ENCODE data around the gene ATXN2.

The ATXN2 gene

DNA sequence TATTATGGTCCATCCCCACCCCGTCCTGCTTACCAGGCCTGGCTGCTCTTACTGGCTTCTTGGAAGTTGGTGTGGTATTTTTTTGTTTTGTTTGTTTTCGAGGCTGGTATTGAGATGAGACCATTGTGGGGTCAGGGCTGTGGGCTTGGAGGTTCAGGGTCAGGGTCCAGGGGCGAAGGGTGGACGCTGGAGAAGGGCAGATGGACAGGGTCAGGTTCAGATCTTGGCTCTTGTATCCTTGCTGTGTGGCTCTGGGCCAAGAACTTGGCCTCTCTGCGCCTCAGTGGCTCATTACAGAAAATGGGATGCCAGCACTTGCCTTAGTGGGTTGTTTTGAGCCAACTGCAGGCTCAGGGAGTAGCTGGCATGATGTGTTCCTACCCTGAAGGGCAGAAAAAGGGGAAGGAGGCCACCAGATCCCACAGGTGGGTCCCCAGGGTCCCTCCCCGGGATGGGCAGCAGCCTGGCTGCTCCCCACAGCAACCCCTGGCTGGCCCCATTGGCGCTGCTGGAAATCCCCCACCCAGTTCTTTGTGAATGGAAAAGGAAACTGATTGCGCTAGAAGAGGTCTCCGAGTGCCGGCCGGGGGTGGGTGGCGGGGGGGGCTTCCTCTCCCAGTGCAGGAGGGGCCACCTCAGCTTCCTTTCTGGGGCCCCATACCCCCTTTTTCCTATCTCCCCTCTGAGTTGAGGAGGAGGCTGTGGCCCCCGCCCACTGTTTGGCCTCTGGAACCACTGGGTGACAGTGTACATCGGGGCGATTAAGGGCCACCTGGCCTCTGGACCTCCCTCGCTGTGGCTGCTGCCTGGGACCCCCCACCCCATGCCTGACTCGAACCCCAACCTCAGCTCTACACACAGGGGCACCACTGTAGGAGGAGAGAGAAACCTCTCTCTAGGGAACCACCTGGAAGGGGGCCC lies 168.4 kb downstream of the ATXN2 start:
- no peak for DNase-seq (ENCODE audit: low read depth)
- TF ChIP-seq, protein P1, sequence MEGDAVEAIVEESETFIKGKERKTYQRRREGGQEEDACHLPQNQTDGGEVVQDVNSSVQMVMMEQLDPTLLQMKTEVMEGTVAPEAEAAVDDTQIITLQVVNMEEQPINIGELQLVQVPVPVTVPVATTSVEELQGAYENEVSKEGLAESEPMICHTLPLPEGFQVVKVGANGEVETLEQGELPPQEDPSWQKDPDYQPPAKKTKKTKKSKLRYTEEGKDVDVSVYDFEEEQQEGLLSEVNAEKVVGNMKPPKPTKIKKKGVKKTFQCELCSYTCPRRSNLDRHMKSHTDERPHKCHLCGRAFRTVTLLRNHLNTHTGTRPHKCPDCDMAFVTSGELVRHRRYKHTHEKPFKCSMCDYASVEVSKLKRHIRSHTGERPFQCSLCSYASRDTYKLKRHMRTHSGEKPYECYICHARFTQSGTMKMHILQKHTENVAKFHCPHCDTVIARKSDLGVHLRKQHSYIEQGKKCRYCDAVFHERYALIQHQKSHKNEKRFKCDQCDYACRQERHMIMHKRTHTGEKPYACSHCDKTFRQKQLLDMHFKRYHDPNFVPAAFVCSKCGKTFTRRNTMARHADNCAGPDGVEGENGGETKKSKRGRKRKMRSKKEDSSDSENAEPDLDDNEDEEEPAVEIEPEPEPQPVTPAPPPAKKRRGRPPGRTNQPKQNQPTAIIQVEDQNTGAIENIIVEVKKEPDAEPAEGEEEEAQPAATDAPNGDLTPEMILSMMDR (conservative IDR thresholded peaks at IDR 0.05; ENCODE audit: low read length) = no peak
- H3K4me3 ChIP-seq (ENCODE audit: low read length) = no peak overlapping the region

DNA sequence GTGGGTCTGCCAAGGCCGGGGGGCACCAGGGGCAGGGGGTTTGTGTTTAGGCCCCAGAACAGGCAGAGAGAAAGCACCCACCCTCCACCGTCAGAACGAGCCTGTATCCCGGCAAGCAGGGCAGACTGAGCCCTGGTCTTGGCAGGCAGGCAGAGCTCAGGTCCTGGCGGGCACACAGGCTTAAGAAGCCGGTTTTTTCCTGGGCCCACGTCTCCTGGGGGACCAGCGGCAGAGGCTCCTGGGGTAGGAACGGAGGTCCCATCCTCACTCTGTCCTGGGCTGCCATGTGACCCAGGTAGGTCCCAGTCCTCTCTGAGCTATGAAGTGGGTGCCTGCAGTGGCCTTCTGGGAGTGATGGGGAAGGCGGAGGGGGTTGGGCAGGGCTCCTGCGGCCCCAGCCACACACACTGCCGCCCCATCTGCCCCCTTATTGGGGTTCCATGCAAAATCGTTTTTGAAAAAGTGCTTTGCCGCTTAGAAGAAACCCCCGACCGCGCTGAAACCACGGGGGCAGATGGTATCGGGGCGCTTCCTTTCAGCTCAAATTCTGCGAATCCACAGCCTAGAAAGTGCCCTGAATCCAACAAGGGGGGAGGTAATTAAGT lies 169.2 kb downstream of the ATXN2 start:
- TF ChIP-seq, protein P1 (conservative IDR thresholded peaks at IDR 0.05; ENCODE audit: low read length) = no peak
- H3K4me3 ChIP-seq (ENCODE audit: low read length) = no peak overlapping the region
- no peak for DNase-seq (ENCODE audit: low read depth)

GRCh38 chr12:111428728-111429175 lies 170.4 kb downstream of the ATXN2 start:
- DNase-seq (ENCODE audit: low read depth) = no peak
- no peak overlapping the region for H3K4me3 ChIP-seq (ENCODE audit: low read length)
- TF ChIP-seq, protein P1 (conservative IDR thresholded peaks at IDR 0.05; ENCODE audit: low read length) = no peak

DNA sequence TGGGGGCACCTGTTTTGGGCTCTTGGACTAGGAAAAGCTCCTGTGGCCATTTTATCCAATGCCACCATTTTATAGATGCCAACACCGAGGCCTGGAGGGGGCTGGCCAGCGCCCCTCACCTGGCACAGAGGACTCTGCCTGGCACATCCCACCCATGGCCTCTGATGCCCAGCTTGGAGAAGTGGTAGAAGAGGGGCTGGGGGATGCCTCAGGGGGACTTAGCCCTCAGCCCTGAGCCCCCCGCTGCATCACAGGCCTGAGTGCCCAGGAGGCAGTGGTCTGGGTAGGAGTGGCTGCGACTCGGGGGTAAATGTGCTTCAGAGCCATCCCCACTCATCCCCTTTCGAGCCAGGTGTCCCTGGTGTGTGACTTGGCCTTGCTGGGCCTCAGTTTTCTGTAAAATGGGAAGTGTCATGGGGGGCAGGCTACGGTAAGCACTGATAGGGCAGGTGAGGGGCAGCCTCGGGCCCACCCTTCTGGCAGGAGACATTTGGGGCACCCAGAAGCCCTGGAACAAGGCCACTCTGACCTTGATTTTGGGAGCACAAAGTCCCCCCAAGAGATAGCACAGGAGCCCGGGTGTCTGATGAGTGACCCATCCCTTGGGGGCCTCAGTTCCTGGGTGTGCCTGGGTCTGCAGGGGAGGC lies 170.9 kb downstream of the ATXN2 start:
- H3K4me3 ChIP-seq (ENCODE audit: low read length) = no peak overlapping the region
- no peak for DNase-seq (ENCODE audit: low read depth)
- TF ChIP-seq, protein P1 (conservative IDR thresholded peaks at IDR 0.05; ENCODE audit: low read length) = no peak

DNA sequence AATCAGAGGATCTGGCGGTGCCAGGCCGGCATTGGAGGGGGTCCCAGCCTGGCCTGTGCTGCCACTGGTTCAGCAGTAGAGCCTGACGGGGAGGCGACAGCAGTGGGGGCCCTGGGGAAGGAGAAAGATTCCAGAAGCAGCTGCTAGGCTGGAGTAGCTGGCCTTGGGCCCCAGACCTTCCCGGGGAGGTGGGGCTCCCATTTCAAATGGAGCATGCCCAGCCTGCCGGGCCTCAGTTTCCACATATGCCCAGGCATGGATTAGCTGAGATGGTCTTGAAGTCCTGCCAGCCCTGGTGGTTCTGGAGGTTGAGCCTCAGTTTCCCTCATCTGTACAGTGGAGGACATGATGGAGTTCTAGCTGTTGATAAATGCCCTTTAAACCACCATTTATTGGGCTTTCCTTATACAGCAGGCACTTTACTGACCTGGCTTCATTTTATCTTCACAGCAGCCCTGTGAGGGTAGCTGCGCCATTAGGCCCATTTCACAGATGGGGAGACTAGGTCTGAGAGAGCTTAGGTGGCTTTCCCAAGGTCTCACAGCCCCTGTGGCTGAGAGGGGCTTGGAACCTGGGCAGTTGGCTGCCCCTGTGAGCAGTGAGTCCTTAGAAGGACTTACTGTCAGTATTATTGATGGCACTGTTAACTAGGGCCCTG lies 171.6 kb downstream of the ATXN2 start:
- no peak for DNase-seq (ENCODE audit: low read depth)
- H3K4me3 ChIP-seq (ENCODE audit: low read length) = no peak overlapping the region
- TF ChIP-seq, protein P1 (conservative IDR thresholded peaks at IDR 0.05; ENCODE audit: low read length) = no peak

- TF ChIP-seq, protein P1 (conservative IDR thresholded peaks at IDR 0.05; ENCODE audit: low read length) = no peak
- DNase-seq (ENCODE audit: low read depth) = no peak
Measured at GRCh38 chr12:111426344-111427185, 172.6 kb downstream of the ATXN2 start.

More at GRCh38 chr12:111426344-111427185, 172.6 kb downstream of the ATXN2 start:
- H3K4me3 ChIP-seq (ENCODE audit: low read length) = no peak overlapping the region

Measured in AG10803 (cell line).